Spleen (tissue), 7 donors: ENCODE measurements around the gene TENM4.

Source experiments
- CTCF ChIP-seq, 11 experiments: fragments of 200-600 bp in 7 of 11; fragments of 450-650 bp in 4 of 11; sonication (generic) in 4 of 11; IDR thresholded peaks in 8 of 11; conservative IDR thresholded peaks in 3 of 11; 1 replicate in 7 of 11; 2 replicates in 4 of 11; pipeline versions ENCODE4 v1.4.0 to v1.8.0; 2016 to 2021; ENCODE audit warnings: antibody characterized with exemption in 11 of 11, inconsistent platforms in 4 of 11, mild to moderate bottlenecking in 1 of 11
- POLR2A ChIP-seq, 3 donors: fragments of 450-650 bp; IDR thresholded peaks; one replicate each; pipeline ENCODE4 v1.5.1; 2017; ENCODE audit warnings: antibody characterized with exemption in 3 of 3, mild to moderate bottlenecking in 1 of 3
- POLR2AphosphoS5 ChIP-seq, 3 donors: sonication (generic); formaldehyde crosslinking; IDR thresholded peaks; one replicate each; pipeline ENCODE4 v1.5.1; 2017; ENCODE audit warnings: antibody characterized with exemption in 3 of 3
- donor health status: DM: no; HTN: no; CAD: no; lungs with moderate emphysema.
- donor health status: DM: no; HTN: no; CAD: no.
- donor health status: DM: no; HTN: no; CAD: no.

GRCh38 chr11:79244241-79244772, 196.5 kb downstream of the TENM4 start:
- TF ChIP-seq POLR2A (IDR thresholded peaks at IDR 0.05) (no peak), CTCF (IDR thresholded peaks at IDR 0.05 in 8 of 11, conservative IDR thresholded peaks at IDR 0.05 in 3 of 11) (no peak), POLR2AphosphoS5 (IDR thresholded peaks at IDR 0.05) (no peak)
